Breast epithelium (tissue), 3 donors: ENCODE data around the gene FMR1NB.

Experiments
- CTCF ChIP-seq, 3 donors: fragments of 450-650 bp; IDR thresholded peaks; one replicate each; pipeline ENCODE4 v1.5.1; 2016 to 2017; ENCODE audit warnings: antibody characterized with exemption in 3 of 3, mild to moderate bottlenecking in 3 of 3, moderate library complexity in 3 of 3
- POLR2A ChIP-seq: fragments of 450-650 bp; IDR thresholded peaks from one replicate; pipeline ENCODE4 v1.6.1; 2016; ENCODE audit warnings: antibody characterized with exemption, mild to moderate bottlenecking, moderate library complexity
- POLR2AphosphoS5 ChIP-seq, 3 donors: sonication (generic); formaldehyde crosslinking; IDR thresholded peaks; one replicate each; pipeline ENCODE4 v1.6.1; 2017; ENCODE audit warnings: antibody characterized with exemption in 3 of 3

- TF ChIP-seq CTCF (IDR thresholded peaks at IDR 0.05) (no peak), POLR2A (no peak), POLR2AphosphoS5 (IDR thresholded peaks at IDR 0.05) (no peak)
Observed at GRCh38 chrX:147960722-147961121, 20.4 kb upstream of the FMR1NB start.
